H1 (cell line): Measurements from ENCODE around the gene FAM181A. TPM values are rescaled to one million over a fixed set of nuclear protein-coding genes. Genes with fewer than 3 reads are reported as not detected.

Experiments
- CBX8 ChIP-seq: fragments of 300-800, 300-1000 bp; sonication (generic); IDR thresholded peaks from 2 replicates; pipeline ENCODE4 v1.7.1; 2016; ENCODE audit warnings: low read depth, low read length, borderline replicate concordance
- CHD1 ChIP-seq: IDR thresholded peaks from 2 replicates; pipeline ENCODE4 v1.6.1; 2012; ENCODE audit warnings: low read depth, low read length, improper control_type of control experiment
- EZH2 ChIP-seq: fragments of 200-600 bp; sonication (generic); IDR thresholded peaks from 2 replicates; pipeline ENCODE4 v1.7.1; 2012; ENCODE audit warnings: low read depth, mild to moderate bottlenecking, moderate library complexity, low read length, inconsistent platforms; ENCODE audit not compliant: severe bottlenecking
- GTF2F1 ChIP-seq: IDR thresholded peaks from 2 replicates; pipeline ENCODE4 v1.6.1; 2012; ENCODE audit warnings: low read depth, low read length, improper control_type of control experiment, borderline replicate concordance
- JUN ChIP-seq: IDR thresholded peaks from 2 replicates; pipeline ENCODE4 v1.6.1; 2011; ENCODE audit warnings: low read depth, mild to moderate bottlenecking, improper control_type of control experiment, low read length
- NRF1 ChIP-seq: IDR thresholded peaks from 2 replicates; pipeline ENCODE4 v1.6.1; 2011; ENCODE audit warnings: mild to moderate bottlenecking, low read depth, low read length, improper control_type of control experiment
- PHF8 ChIP-seq: fragments of 200-600 bp; sonication (generic); conservative IDR thresholded peaks from 2 replicates; pipeline ENCODE4 v1.7.1; 2012; ENCODE audit warnings: low read depth, mild to moderate bottlenecking, inconsistent platforms, low read length, moderate library complexity
- POU5F1 ChIP-seq: IDR thresholded peaks from 2 replicates; pipeline ENCODE4 v1.6.1; 2011; ENCODE audit warnings: low read depth, mild to moderate bottlenecking, low read length, moderate library complexity
- RXRA ChIP-seq: IDR thresholded peaks from 2 replicates; pipeline ENCODE4 v1.6.1; 2011; ENCODE audit warnings: low read depth, mild to moderate bottlenecking, low read length, moderate library complexity; ENCODE audit not compliant: insufficient read depth
- SAP30 ChIP-seq: fragments of 300-600 bp; sonication (generic); IDR thresholded peaks from 2 replicates; pipeline ENCODE4 v1.7.1; 2012; ENCODE audit warnings: low read length, moderate library complexity, mild to moderate bottlenecking, inconsistent platforms; ENCODE audit not compliant: insufficient read depth, insufficient replicate concordance
- SIN3A ChIP-seq, 2 experiments: IDR thresholded peaks in 1 of 2; conservative IDR thresholded peaks in 1 of 2; 2 replicates each; pipeline ENCODE4 v1.6.1; 2011 to 2012; ENCODE audit warnings: low read length in 2 of 2, improper control_type of control experiment in 1 of 2, low read depth in 1 of 2, mild to moderate bottlenecking in 1 of 2
- SIRT6 ChIP-seq: IDR thresholded peaks from one replicate; pipeline ENCODE4 v1.7.1; 2012; ENCODE audit warnings: low read length, inconsistent platforms
- SIX5 ChIP-seq: IDR thresholded peaks from 2 replicates; pipeline ENCODE4 v1.6.1; 2011; ENCODE audit warnings: mild to moderate bottlenecking, low read depth, low read length
- SP1 ChIP-seq: IDR thresholded peaks from 2 replicates; pipeline ENCODE4 v1.6.1; 2011; ENCODE audit warnings: low read depth, low read length
- SP4 ChIP-seq: IDR thresholded peaks from 2 replicates; pipeline ENCODE4 v1.6.1; 2012; ENCODE audit warnings: low read length, inconsistent platforms
- SRF ChIP-seq: IDR thresholded peaks from 2 replicates; pipeline ENCODE4 v1.6.1; 2011; ENCODE audit warnings: mild to moderate bottlenecking, low read depth, low read length, moderate library complexity
- TAF1 ChIP-seq: IDR thresholded peaks from 2 replicates; pipeline ENCODE4 v1.6.1; 2011; ENCODE audit warnings: mild to moderate bottlenecking, low read depth, low read length
- TAF7 ChIP-seq: optimal IDR thresholded peaks from 2 replicates; pipeline ENCODE3; 2011; ENCODE audit warnings: low read depth, mild to moderate bottlenecking, inconsistent platforms, low read length, moderate library complexity, borderline replicate concordance
- TCF12 ChIP-seq: IDR thresholded peaks from 2 replicates; pipeline ENCODE4 v1.6.1; 2011; ENCODE audit warnings: low read depth, mild to moderate bottlenecking, low read length
- YY1 ChIP-seq: IDR thresholded peaks from 2 replicates; pipeline ENCODE4 v1.6.1; 2011; ENCODE audit warnings: low read depth, mild to moderate bottlenecking, low read length
- ZNF274 ChIP-seq: IDR thresholded peaks from 2 replicates; pipeline ENCODE4 v1.7.0; 2012; ENCODE audit warnings: low read length, borderline replicate concordance; ENCODE audit errors: extremely low read depth
- polyA plus RNA-seq, 7 experiments: library from polyadenylated mRNA; depleted of rRNA in 3 of 7; stranded (reverse) in 5 of 7; unstranded in 2 of 7; fragments of >200 nt in 5 of 7; fragments of 200-250 nt in 2 of 7; gene quantifications; 1 replicate in 5 of 7; 2 replicates in 1 of 7; 4 replicates in 1 of 7; pipeline versions ENCODE4 v1.2.1 to v1.2.3, GENCODE V29; 2011 to 2013; ENCODE audit warnings: missing spikeins in 2 of 7, mixed read lengths in 2 of 7
- total RNA-seq: library from RNA; stranded (reverse); fragmentation: NEBNext Ultra II Directional; extraction: Animal tissue kit (Norgen Biotek cat#: 25700); gene quantifications from 2 replicates; pipeline ENCODE4 v1.2.1, GENCODE V29; 2021
- TF ChIP-seq, protein P1 (sequence below): IDR thresholded peaks from 2 replicates; pipeline ENCODE4 v1.6.1; 2012; ENCODE audit warnings: inconsistent platforms
- TF ChIP-seq, protein P2 (sequence below): IDR thresholded peaks from 2 replicates; pipeline ENCODE4 v1.6.1; 2012; ENCODE audit warnings: inconsistent platforms

Gene FAM181A
- total and polyA plus RNA-seq, 2 of the 8 experiments (the other 6 are each of a cell fraction or from before 2014, with no cell fraction given) = not detected

DNA sequence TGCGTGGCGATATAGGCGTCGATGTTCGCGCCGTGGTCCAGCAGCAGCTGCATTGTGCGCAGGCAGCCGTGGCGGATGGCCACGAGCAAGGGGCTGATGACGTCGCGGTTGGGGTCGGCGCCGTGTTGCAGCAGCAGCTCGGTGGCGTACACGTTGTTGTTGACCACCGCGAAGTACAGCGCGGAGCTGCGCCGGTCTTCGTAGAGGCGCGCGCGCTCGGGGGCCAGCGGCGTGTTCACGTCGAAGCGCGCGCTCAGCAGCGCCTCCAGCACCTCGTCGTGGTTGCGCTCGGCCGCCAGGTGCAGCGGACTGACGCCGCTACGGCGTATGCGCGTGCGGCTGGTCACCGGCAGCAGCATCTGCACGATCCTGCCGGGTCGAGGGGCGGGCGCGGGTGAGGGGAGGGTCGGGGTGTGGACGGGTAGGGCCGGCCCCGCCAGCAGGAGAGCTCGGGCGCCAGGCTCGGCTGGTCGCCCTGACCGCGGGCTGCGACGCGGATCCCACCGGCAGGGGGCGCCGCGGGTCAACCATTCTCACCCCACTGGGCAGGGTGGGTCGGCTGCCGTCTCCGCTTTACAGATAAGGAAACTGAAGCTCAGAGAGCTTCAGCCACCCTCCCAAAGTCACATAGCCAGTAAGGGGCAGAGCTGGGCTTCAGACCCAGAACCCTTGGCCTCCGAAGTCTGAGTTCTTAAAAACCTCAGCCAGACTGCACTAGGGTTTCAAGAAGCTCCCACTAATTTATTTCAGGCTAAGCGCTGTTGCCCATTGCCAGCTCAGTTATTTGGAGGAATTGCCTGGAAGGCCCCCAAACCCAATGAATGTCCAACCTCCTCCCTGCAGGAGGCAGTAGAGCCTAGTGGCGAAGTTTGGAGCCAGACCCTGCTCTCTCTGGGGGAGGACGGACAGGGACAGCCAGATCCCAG lies 12.4 kb downstream of the FAM181A start (continued):
- TF ChIP-seq NRF1 (no peak; the same call in 1 of the 2 replicates), POU5F1 (no peak), SRF (0 out of 2 replicates have a peak, but pooled peaks have one; percentile 2), ZNF274 (no peak), TAF7 (peak; percentile 45), JUN (no peak), TAF1 (0 out of 2 replicates have a peak, but pooled peaks have one; percentile 23), SIRT6 (no peak), GTF2F1 (no peak), SIN3A (conservative IDR thresholded peaks at IDR 0.05 in 1 of 2, IDR thresholded peaks at IDR 0.05 in 1 of 2; ENCODE audit: low read depth in 1 of 2, low read length in 2 of 2) (peak in 1 of 2 experiments; percentile 22; a peak in 1 of 4 replicates), SAP30 (no peak), SP1 (no peak), YY1 (no peak), SP4 (0 out of 2 replicates have a peak, but pooled peaks have one; percentile 49), SIX5 (no peak), CHD1 (no peak), TCF12 (0 out of 2 replicates have a peak, but pooled peaks have one; percentile 34), EZH2 (peak; percentile 23), RXRA (no peak), CBX8 (no peak), PHF8 (peak; percentile 39; the same call in 1 of the 2 replicates)
- TF ChIP-seq, protein P1, sequence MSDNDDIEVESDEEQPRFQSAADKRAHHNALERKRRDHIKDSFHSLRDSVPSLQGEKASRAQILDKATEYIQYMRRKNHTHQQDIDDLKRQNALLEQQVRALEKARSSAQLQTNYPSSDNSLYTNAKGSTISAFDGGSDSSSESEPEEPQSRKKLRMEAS = peak; percentile 94
- TF ChIP-seq, protein P2, sequence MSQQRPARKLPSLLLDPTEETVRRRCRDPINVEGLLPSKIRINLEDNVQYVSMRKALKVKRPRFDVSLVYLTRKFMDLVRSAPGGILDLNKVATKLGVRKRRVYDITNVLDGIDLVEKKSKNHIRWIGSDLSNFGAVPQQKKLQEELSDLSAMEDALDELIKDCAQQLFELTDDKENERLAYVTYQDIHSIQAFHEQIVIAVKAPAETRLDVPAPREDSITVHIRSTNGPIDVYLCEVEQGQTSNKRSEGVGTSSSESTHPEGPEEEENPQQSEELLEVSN = peak; percentile 96
